HEK293 (cell line): ENCODE data around the gene SLC47A2.

Experiments used
- CTCF ChIA-PET: fragments of 350-600 bp; formaldehyde crosslinking; extraction: SDS; loops from one replicate; lab custom pipeline; 2021; ENCODE audit warnings: antibody characterized with exemption; lab: Yijun Ruan, JAX
- POLR2A ChIA-PET: fragments of 300-600 bp; formaldehyde crosslinking; extraction: SDS; loops from one replicate; lab custom pipeline; 2020; ENCODE audit warnings: antibody characterized with exemption, inconsistent platforms; lab: Yijun Ruan, JAX
- H3K27ac ChIP-seq: fragments of 200-500 bp; sonication (Bioruptor generic); 2 replicates; pipeline ENCODE4 v1.5.1; 2014; ENCODE audit warnings: low read depth, low read length, control low read depth, inconsistent platforms; ENCODE audit errors: extremely low read depth
- H3K36me3 ChIP-seq, 2 experiments: fragments of 200-500 bp in 1 of 2; sonication (Bioruptor generic) in 1 of 2; 1 replicate in 1 of 2; 2 replicates in 1 of 2; pipeline ENCODE4 v1.5.1; 2014 to 2017; ENCODE audit warnings: inconsistent platforms in 2 of 2, low read length in 2 of 2; ENCODE audit not compliant: control insufficient read depth in 2 of 2, insufficient read depth in 1 of 2
- H3K4me1 ChIP-seq: fragments of 200-500 bp; sonication (Bioruptor generic); 2 replicates; pipeline ENCODE4 v1.5.1; 2014; ENCODE audit warnings: mild to moderate bottlenecking, low read length, inconsistent platforms; ENCODE audit not compliant: control insufficient read depth, insufficient read depth
- H3K4me3 ChIP-seq: 2 replicates; pipeline ENCODE4 v1.5.1; 2011; ENCODE audit warnings: low read depth, mild to moderate bottlenecking, control low read depth, low read length, moderate library complexity
- H3K9me3 ChIP-seq: fragments of 200-500 bp; sonication (Bioruptor generic); 2 replicates; pipeline ENCODE4 v1.5.1; 2014; ENCODE audit warnings: low read depth, low read length, inconsistent platforms; ENCODE audit not compliant: control insufficient read depth, insufficient read depth
- KLF10 ChIP-seq: fragments of 450-650 bp; IDR thresholded peaks from 2 replicates; pipeline ENCODE4 v1.5.1; 2018; ENCODE audit warnings: missing biosample characterization, mild to moderate bottlenecking, missing genetic modification characterization
- OSR2 ChIP-seq: fragments of 450-650 bp; formaldehyde crosslinking; IDR thresholded peaks from 2 replicates; pipeline ENCODE4 v1.5.1; 2016; ENCODE audit warnings: missing biosample characterization, missing genetic modification characterization
- SCRT2 ChIP-seq: fragments of 450-650 bp; formaldehyde crosslinking; IDR thresholded peaks from 2 replicates; pipeline ENCODE4 v1.5.1; 2016; ENCODE audit warnings: missing biosample characterization, missing genetic modification characterization
- TRIM28 ChIP-seq: IDR thresholded peaks from 2 replicates; pipeline ENCODE4 v1.6.1; 2011; ENCODE audit warnings: low read length, control low read depth, borderline replicate concordance
- WT1 ChIP-seq: fragments of 450-650 bp; formaldehyde crosslinking; IDR thresholded peaks from 2 replicates; pipeline ENCODE4 v1.5.1; 2016; ENCODE audit warnings: missing biosample characterization, missing genetic modification characterization
- ZNF112 ChIP-seq: fragments of 450-650 bp; formaldehyde crosslinking; IDR thresholded peaks from 2 replicates; pipeline ENCODE4 v1.5.0; 2017; ENCODE audit warnings: missing biosample characterization, missing genetic modification characterization
- ZNF138 ChIP-seq: fragments of 450-650 bp; formaldehyde crosslinking; IDR thresholded peaks from 2 replicates; pipeline ENCODE4 v1.5.1; 2016; ENCODE audit warnings: missing biosample characterization, missing genetic modification characterization, borderline replicate concordance
- ZNF157 ChIP-seq: fragments of 450-650 bp; formaldehyde crosslinking; IDR thresholded peaks from 2 replicates; pipeline ENCODE4 v1.5.1; 2016; ENCODE audit warnings: missing biosample characterization, missing genetic modification characterization
- ZNF202 ChIP-seq: fragments of 450-650 bp; formaldehyde crosslinking; IDR thresholded peaks from 2 replicates; pipeline ENCODE4 v1.5.1; 2016; ENCODE audit warnings: missing biosample characterization, missing genetic modification characterization, borderline replicate concordance
- ZNF24 ChIP-seq: fragments of 450-650 bp; formaldehyde crosslinking; IDR thresholded peaks from 2 replicates; pipeline ENCODE4 v1.5.1; 2016; ENCODE audit warnings: missing biosample characterization, missing genetic modification characterization
- ZNF473 ChIP-seq: fragments of 450-650 bp; formaldehyde crosslinking; IDR thresholded peaks from 2 replicates; pipeline ENCODE4 v1.5.1; 2017; ENCODE audit warnings: missing biosample characterization, missing genetic modification characterization
- ZNF48 ChIP-seq: fragments of 450-650 bp; formaldehyde crosslinking; IDR thresholded peaks from 2 replicates; pipeline ENCODE4 v1.5.1; 2016; ENCODE audit warnings: missing biosample characterization, missing genetic modification characterization
- ZNF510 ChIP-seq: fragments of 450-650 bp; formaldehyde crosslinking; IDR thresholded peaks from 2 replicates; pipeline ENCODE4 v1.5.1; 2018; ENCODE audit warnings: mild to moderate bottlenecking, missing genetic modification characterization, missing biosample characterization; ENCODE audit not compliant: insufficient replicate concordance
- ZNF521 ChIP-seq: fragments of 450-650 bp; formaldehyde crosslinking; IDR thresholded peaks from 2 replicates; pipeline ENCODE4 v1.5.1; 2017; ENCODE audit warnings: missing biosample characterization, mild to moderate bottlenecking, missing genetic modification characterization
- ZNF555 ChIP-seq: fragments of 450-650 bp; formaldehyde crosslinking; conservative IDR thresholded peaks from 2 replicates; pipeline ENCODE4 v1.5.1; 2017; ENCODE audit warnings: missing biosample characterization, mild to moderate bottlenecking, missing genetic modification characterization, inconsistent platforms
- ZNF571 ChIP-seq: fragments of 450-650 bp; formaldehyde crosslinking; IDR thresholded peaks from 2 replicates; pipeline ENCODE4 v1.5.0; 2017; ENCODE audit warnings: missing biosample characterization, missing genetic modification characterization
- ZNF585B ChIP-seq: fragments of 450-650 bp; formaldehyde crosslinking; IDR thresholded peaks from 2 replicates; pipeline ENCODE4 v1.5.1; 2016; ENCODE audit warnings: missing biosample characterization, missing genetic modification characterization
- ZNF596 ChIP-seq: fragments of 450-650 bp; IDR thresholded peaks from 2 replicates; pipeline ENCODE4 v1.5.0; 2018; ENCODE audit warnings: missing biosample characterization, mild to moderate bottlenecking, missing genetic modification characterization, moderate library complexity
- ZNF677 ChIP-seq: fragments of 450-650 bp; IDR thresholded peaks from 2 replicates; pipeline ENCODE4 v1.5.0; 2018; ENCODE audit warnings: missing biosample characterization, mild to moderate bottlenecking, missing genetic modification characterization, moderate library complexity
- ZNF701 ChIP-seq: fragments of 450-650 bp; formaldehyde crosslinking; IDR thresholded peaks from 2 replicates; pipeline ENCODE4 v1.5.1; 2016; ENCODE audit warnings: missing biosample characterization, missing genetic modification characterization
- ZNF837 ChIP-seq: fragments of 450-650 bp; formaldehyde crosslinking; IDR thresholded peaks from 2 replicates; pipeline ENCODE4 v1.5.1; 2016; ENCODE audit warnings: missing biosample characterization, missing genetic modification characterization
- TF ChIP-seq, protein P1 (sequence below): sonication (generic); formaldehyde crosslinking; IDR thresholded peaks from 2 replicates; pipeline ENCODE4 v1.8.1; 2022; ENCODE audit warnings: mild to moderate bottlenecking, moderate library complexity, missing genetic modification reagents
- TF ChIP-seq, protein P2 (sequence below): fragments of 450-650 bp; formaldehyde crosslinking; IDR thresholded peaks from 2 replicates; pipeline ENCODE4 v1.5.1; 2016; ENCODE audit warnings: missing biosample characterization, missing genetic modification characterization
- TF ChIP-seq, protein P3 (sequence below): fragments of 450-650 bp; formaldehyde crosslinking; IDR thresholded peaks from 2 replicates; pipeline ENCODE4 v1.5.1; 2016; ENCODE audit warnings: missing biosample characterization, missing genetic modification characterization
- TF ChIP-seq, protein P4 (sequence below): fragments of 450-650 bp; formaldehyde crosslinking; conservative IDR thresholded peaks from 2 replicates; pipeline ENCODE4 v1.5.1; 2016; ENCODE audit warnings: low read depth, missing biosample characterization, missing genetic modification characterization

The SLC47A2 gene

DNA sequence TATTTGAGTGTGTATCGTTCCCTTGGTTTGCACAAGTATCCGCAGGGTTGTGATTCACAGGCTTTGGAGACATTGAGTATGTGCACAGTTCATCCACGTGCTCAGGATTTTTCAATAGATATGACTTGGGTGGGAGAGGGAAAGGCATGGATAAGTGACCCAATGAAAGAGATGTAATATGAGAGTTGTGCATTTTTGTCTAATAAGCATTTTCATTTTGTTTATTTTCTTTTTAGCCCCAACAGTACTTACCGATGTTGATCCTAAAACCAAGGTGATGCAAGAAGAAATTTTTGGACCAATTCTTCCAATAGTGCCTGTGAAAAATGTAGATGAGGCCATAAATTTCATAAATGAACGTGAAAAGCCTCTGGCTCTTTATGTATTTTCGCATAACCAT, 53.3 kb downstream of the SLC47A2 start (continued):
- TF ChIP-seq ZNF701 (tag by site-specific recombination) (no peak), ZNF555 (tag by site-specific recombination) (no peak)
- TF ChIP-seq, protein P1, sequence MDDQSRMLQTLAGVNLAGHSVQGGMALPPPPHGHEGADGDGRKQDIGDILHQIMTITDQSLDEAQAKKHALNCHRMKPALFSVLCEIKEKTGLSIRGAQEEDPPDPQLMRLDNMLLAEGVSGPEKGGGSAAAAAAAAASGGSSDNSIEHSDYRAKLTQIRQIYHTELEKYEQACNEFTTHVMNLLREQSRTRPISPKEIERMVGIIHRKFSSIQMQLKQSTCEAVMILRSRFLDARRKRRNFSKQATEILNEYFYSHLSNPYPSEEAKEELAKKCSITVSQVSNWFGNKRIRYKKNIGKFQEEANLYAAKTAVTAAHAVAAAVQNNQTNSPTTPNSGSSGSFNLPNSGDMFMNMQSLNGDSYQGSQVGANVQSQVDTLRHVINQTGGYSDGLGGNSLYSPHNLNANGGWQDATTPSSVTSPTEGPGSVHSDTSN (CRISPR knock-in tag), result no peak
- TF ChIP-seq, all 188 proteins: peak for 0

DNA sequence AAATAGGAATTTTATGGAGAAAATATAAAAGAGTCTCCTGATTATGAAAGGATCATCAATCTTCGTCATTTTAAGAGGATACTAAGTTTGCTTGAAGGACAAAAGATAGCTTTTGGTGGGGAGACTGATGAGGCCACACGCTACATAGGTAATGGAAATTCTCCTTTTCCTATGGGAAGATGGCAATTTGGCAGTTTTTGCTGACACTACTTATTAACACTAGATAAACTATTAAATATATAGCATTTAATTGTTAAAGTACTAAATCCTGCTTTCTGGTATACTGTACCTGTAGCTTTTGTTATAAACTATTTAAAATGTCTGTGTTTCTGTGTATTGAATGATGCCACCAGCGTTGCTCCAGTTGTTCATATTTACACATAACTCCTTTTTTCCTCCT, 55.3 kb downstream of the SLC47A2 start:
- POLR2A ChIA-PET, result interaction anchor here (0.7 to 2.5 kb wide), 2 partner anchors 12 to 84 kb away, joined by 3 to 12 read pairs; partner anchors contain the start of gene ALDH3A2
- CTCF ChIA-PET, result interaction anchor here (0.6 to 1.6 kb wide), 5 partner anchors 8 to 101 kb away, joined by 3 to 7 read pairs (median 4); partner anchors contain the start of gene ALDH3A2
- peaks cover 32 to 68% of the 10 kb centered on the region in 2 experiments for H3K36me3 ChIP-seq
- TF ChIP-seq ZNF596 (tag by site-specific recombination) (no peak), ZNF202 (tag by site-specific recombination) (no peak), ZNF473 (tag by site-specific recombination) (no peak), ZNF837 (no peak), ZNF585B (no peak), WT1 (tag by site-specific recombination) (no peak), ZNF157 (tag by site-specific recombination) (no peak), OSR2 (no peak), ZNF48 (tag by site-specific recombination) (no peak), ZNF521 (tag by site-specific recombination) (no peak), ZNF571 (tag by site-specific recombination) (no peak), ZNF677 (no peak), KLF10 (no peak), ZNF510 (no peak)
- TF ChIP-seq, protein P2, sequence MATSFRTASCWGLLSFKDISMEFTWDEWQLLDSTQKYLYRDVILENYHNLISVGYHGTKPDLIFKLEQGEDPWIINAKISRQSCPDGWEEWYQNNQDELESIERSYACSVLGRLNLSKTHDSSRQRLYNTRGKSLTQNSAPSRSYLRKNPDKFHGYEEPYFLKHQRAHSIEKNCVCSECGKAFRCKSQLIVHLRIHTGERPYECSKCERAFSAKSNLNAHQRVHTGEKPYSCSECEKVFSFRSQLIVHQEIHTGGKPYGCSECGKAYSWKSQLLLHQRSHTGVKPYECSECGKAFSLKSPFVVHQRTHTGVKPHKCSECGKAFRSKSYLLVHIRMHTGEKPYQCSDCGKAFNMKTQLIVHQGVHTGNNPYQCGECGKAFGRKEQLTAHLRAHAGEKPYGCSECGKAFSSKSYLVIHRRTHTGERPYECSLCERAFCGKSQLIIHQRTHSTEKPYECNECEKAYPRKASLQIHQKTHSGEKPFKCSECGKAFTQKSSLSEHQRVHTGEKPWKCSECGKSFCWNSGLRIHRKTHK (tag by site-specific recombination), result no peak
- TF ChIP-seq, protein P3, sequence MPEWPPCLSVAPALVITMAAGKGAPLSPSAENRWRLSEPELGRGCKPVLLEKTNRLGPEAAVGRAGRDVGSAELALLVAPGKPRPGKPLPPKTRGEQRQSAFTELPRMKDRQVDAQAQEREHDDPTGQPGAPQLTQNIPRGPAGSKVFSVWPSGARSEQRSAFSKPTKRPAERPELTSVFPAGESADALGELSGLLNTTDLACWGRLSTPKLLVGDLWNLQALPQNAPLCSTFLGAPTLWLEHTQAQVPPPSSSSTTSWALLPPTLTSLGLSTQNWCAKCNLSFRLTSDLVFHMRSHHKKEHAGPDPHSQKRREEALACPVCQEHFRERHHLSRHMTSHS, result no peak
- TF ChIP-seq, all 188 proteins: peak for 0
- Histone ChIP-seq H3K4me3 (no peak overlapping the region), H3K9me3 (no peaks in the 10 kb centered on the region), H3K4me1 (peaks cover 3% of the 10 kb centered on the region; the same call in 1 of the 2 replicates), H3K27ac (no peak overlapping the region)

DNA sequence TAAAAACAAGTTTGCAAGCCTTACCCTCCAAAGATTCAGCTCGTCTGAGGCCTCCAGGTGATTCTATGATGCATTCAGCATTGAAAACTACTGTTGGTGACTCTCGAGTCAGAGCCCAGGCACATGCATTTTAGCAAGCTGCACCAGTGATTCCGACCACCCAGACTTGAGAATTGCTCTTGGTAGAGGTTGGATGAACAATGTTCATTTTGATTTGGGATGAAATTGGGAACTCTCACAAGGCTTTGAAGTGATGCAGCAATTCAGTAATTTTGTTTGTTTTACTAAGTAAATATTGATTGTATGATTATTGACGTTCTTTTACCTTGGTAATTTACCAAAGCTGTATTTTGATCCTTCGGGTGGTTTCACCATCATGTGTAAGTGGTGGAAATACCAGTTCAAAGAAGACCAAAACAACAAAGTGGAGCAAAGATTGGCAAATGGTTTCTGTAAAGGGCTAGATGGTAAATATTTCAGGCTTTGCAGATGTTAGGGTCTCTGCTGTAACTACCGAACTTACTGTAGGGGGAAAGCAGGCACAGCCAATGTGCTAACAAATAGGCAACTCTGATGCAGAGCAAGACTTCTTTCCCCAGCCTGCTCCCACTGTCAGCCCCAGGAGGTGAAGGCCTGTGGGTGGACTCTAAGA, 56.0 kb downstream of the SLC47A2 start:
- H3K36me3 ChIP-seq, result peaks cover 28 to 68% of the 10 kb centered on the region in 2 experiments
- no peak overlapping the region for H3K27ac ChIP-seq
- H3K4me1 ChIP-seq, result peaks cover 3% of the 10 kb centered on the region; the same call in 1 of the 2 replicates
- H3K4me3 ChIP-seq, result no peak overlapping the region
- ChIA-PET CTCF (interaction anchor here (0.6 kb wide), 1 partner anchor 41 kb away, joined by 3 read pairs; no protein-coding TSS in a partner anchor), POLR2A (interaction anchor here (2.5 kb wide), 1 partner anchor 12 kb away, joined by 12 read pairs; the partner anchor contains the start of gene ALDH3A2)
- no peaks in the 10 kb centered on the region for H3K9me3 ChIP-seq
- no peak for TF ChIP-seq SCRT2 (tag by site-specific recombination)
- TF ChIP-seq ZNF701 (tag by site-specific recombination), result no peak
- no peak for TF ChIP-seq TRIM28
- TF ChIP-seq, protein P4, sequence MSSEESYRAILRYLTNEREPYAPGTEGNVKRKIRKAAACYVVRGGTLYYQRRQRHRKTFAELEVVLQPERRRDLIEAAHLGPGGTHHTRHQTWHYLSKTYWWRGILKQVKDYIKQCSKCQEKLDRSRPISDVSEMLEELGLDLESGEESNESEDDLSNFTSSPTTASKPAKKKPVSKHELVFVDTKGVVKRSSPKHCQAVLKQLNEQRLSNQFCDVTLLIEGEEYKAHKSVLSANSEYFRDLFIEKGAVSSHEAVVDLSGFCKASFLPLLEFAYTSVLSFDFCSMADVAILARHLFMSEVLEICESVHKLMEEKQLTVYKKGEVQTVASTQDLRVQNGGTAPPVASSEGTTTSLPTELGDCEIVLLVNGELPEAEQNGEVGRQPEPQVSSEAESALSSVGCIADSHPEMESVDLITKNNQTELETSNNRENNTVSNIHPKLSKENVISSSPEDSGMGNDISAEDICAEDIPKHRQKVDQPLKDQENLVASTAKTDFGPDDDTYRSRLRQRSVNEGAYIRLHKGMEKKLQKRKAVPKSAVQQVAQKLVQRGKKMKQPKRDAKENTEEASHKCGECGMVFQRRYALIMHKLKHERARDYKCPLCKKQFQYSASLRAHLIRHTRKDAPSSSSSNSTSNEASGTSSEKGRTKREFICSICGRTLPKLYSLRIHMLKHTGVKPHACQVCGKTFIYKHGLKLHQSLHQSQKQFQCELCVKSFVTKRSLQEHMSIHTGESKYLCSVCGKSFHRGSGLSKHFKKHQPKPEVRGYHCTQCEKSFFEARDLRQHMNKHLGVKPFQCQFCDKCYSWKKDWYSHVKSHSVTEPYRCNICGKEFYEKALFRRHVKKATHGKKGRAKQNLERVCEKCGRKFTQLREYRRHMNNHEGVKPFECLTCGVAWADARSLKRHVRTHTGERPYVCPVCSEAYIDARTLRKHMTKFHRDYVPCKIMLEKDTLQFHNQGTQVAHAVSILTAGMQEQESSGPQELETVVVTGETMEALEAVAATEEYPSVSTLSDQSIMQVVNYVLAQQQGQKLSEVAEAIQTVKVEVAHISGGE, result no peak
- TF ChIP-seq ZNF112 (tag by site-specific recombination), result no peak
- no peak for TF ChIP-seq ZNF24 (tag by site-specific recombination)
- TF ChIP-seq ZNF138 (tag by site-specific recombination), result no peak
